GM12892 (cell line): ENCODE measurements around the gene COL26A1.
"Not testable (repeated sequence)": the region's sequence is repeated elsewhere in the genome, so short reads cannot be mapped to it uniquely, and the experiment has no call there.

Experiments
- POLR2A ChIP-seq: IDR thresholded peaks from 2 replicates; pipeline ENCODE4 v1.6.1; 2011; ENCODE audit warnings: low read depth, low read length, control low read depth
- POLR2AphosphoS5 ChIP-seq: IDR thresholded peaks from 2 replicates; pipeline ENCODE4 v1.6.1; 2011; ENCODE audit warnings: low read depth, low read length, control low read depth
- TAF1 ChIP-seq: IDR thresholded peaks from 2 replicates; pipeline ENCODE4 v1.6.1; 2011; ENCODE audit warnings: low read depth, mild to moderate bottlenecking, control low read depth, low read length, borderline replicate concordance

DNA sequence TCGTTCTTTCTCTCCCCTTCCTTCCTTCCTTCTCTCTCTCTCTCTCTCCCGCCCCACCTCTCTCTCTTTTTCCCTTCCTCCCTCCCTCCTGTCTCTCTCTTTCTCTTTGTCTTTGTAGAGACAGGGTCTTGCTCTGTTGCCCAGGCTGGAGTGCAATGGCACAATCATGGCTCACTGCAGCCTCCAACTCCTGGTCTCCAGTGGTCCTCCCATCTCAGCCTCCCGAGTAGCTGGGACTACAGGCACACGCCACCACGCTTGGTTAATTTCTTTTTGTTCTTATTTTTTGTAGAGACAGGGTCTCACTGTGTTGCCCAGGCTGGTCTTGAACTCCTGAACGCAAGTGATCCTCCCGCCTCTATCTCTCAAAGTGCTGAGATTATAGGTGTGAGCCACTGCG is 71.5 kb downstream of the COL26A1 start:
- TF ChIP-seq TAF1, POLR2AphosphoS5, POLR2A: not testable (repeated sequence)
